ENCODE data around the gene PDCD1LG2. TPM values are rescaled to one million over a fixed set of nuclear protein-coding genes. Genes with fewer than 3 reads are reported as not detected.

PDCD1LG2 gene
- total and polyA plus RNA-seq, 2 donors = 3.4 to 8.2 TPM

GRCh38 chr9:5509573-5509972 lies 758 bp upstream of the PDCD1LG2 start:
- no peak for DNase-seq (ENCODE audit: low read depth in 6 of 9, low spot score in 9 of 9)
- peak overlapping the region in 1 of 2 donors; percentile 17 for H3K27ac ChIP-seq (ENCODE audit: low read depth in 1 of 2, low read length in 1 of 2)
- 97% methylated on average over 2 of the region's 2 CpGs for WGBS
- no peaks in the 10 kb centered on the region for H3K36me3 ChIP-seq (ENCODE audit: control insufficient read depth in 2 of 2, insufficient read depth in 2 of 2, low read length in 1 of 2)
- no peaks in the 10 kb centered on the region for H3K27me3 ChIP-seq (ENCODE audit: control insufficient read depth in 2 of 2, insufficient read depth in 1 of 2, low read length in 1 of 2)
- H3K4me3 ChIP-seq (ENCODE audit: low read length in 2 of 2) = no peak overlapping the region
- no peaks in the 10 kb centered on the region for H3K9me3 ChIP-seq (ENCODE audit: control insufficient read depth in 2 of 2, insufficient read depth in 1 of 2, low read length in 1 of 2)
- no peaks in the 10 kb centered on the region for H3K4me1 ChIP-seq (ENCODE audit: control insufficient read depth in 2 of 2, insufficient read depth in 2 of 2, low read length in 2 of 2)

- no peaks in the 10 kb centered on the region for H3K27me3 ChIP-seq (ENCODE audit: control insufficient read depth in 2 of 2, insufficient read depth in 1 of 2, low read length in 1 of 2)
- no peak for DNase-seq (ENCODE audit: low read depth in 6 of 9, low spot score in 9 of 9)
- peak overlapping the region in 1 of 2 donors; percentile 9 for H3K4me3 ChIP-seq (ENCODE audit: low read length in 2 of 2)
- no peaks in the 10 kb centered on the region for H3K4me1 ChIP-seq (ENCODE audit: control insufficient read depth in 2 of 2, insufficient read depth in 2 of 2, low read length in 2 of 2)
- WGBS = 97% methylated on average over 3 of the region's 3 CpGs
- H3K36me3 ChIP-seq (ENCODE audit: control insufficient read depth in 2 of 2, insufficient read depth in 2 of 2, low read length in 1 of 2) = no peaks in the 10 kb centered on the region
- peak overlapping the region in 1 of 2 donors; percentile 30 for H3K27ac ChIP-seq (ENCODE audit: low read depth in 1 of 2, low read length in 1 of 2)
- H3K9me3 ChIP-seq (ENCODE audit: control insufficient read depth in 2 of 2, insufficient read depth in 1 of 2, low read length in 1 of 2) = no peaks in the 10 kb centered on the region
Measured at GRCh38 chr9:5510989-5511388, 658 bp downstream of the PDCD1LG2 start.

GRCh38 chr9:5511476-5511875 lies 1.1 kb downstream of the PDCD1LG2 start:
- no peaks in the 10 kb centered on the region for H3K27me3 ChIP-seq (ENCODE audit: control insufficient read depth in 2 of 2, insufficient read depth in 1 of 2, low read length in 1 of 2)
- no peak overlapping the region for H3K27ac ChIP-seq (ENCODE audit: low read depth in 1 of 2, low read length in 1 of 2)
- no peak overlapping the region for H3K4me3 ChIP-seq (ENCODE audit: low read length in 2 of 2)
- no peak for DNase-seq (ENCODE audit: low read depth in 6 of 9, low spot score in 9 of 9)
- no peaks in the 10 kb centered on the region for H3K36me3 ChIP-seq (ENCODE audit: control insufficient read depth in 2 of 2, insufficient read depth in 2 of 2, low read length in 1 of 2)
- no peaks in the 10 kb centered on the region for H3K9me3 ChIP-seq (ENCODE audit: control insufficient read depth in 2 of 2, insufficient read depth in 1 of 2, low read length in 1 of 2)
- no peaks in the 10 kb centered on the region for H3K4me1 ChIP-seq (ENCODE audit: control insufficient read depth in 2 of 2, insufficient read depth in 2 of 2, low read length in 2 of 2)
- 83% methylated on average over 1 of the region's 1 CpG for WGBS

GRCh38 chr9:5511935-5512580 lies 1.7 kb downstream of the PDCD1LG2 start:
- Histone ChIP-seq H3K36me3 (ENCODE audit: control insufficient read depth in 2 of 2, insufficient read depth in 2 of 2, low read length in 1 of 2) (no peaks in the 10 kb centered on the region), H3K4me3 (ENCODE audit: low read length in 2 of 2) (no peak overlapping the region), H3K4me1 (ENCODE audit: control insufficient read depth in 2 of 2, insufficient read depth in 2 of 2, low read length in 2 of 2) (no peaks in the 10 kb centered on the region), H3K9me3 (ENCODE audit: control insufficient read depth in 2 of 2, insufficient read depth in 1 of 2, low read length in 1 of 2) (no peaks in the 10 kb centered on the region), H3K27ac (ENCODE audit: low read depth in 1 of 2, low read length in 1 of 2) (no peak overlapping the region), H3K27me3 (ENCODE audit: control insufficient read depth in 2 of 2, insufficient read depth in 1 of 2, low read length in 1 of 2) (no peaks in the 10 kb centered on the region)
- WGBS = 94% methylated on average over 6 of the region's 6 CpGs
- no peak for DNase-seq (ENCODE audit: low read depth in 6 of 9, low spot score in 9 of 9)

- no peak for DNase-seq (ENCODE audit: low read depth in 6 of 9, low spot score in 9 of 9)
- WGBS = 95% methylated on average over 2 of the region's 2 CpGs
- Histone ChIP-seq H3K36me3 (ENCODE audit: control insufficient read depth in 2 of 2, insufficient read depth in 2 of 2, low read length in 1 of 2) (no peaks in the 10 kb centered on the region), H3K27ac (ENCODE audit: low read depth in 1 of 2, low read length in 1 of 2) (no peak overlapping the region), H3K4me3 (ENCODE audit: low read length in 2 of 2) (no peak overlapping the region), H3K27me3 (ENCODE audit: control insufficient read depth in 2 of 2, insufficient read depth in 1 of 2, low read length in 1 of 2) (no peaks in the 10 kb centered on the region), H3K9me3 (ENCODE audit: control insufficient read depth in 2 of 2, insufficient read depth in 1 of 2, low read length in 1 of 2) (no peaks in the 10 kb centered on the region), H3K4me1 (ENCODE audit: control insufficient read depth in 2 of 2, insufficient read depth in 2 of 2, low read length in 2 of 2) (no peaks in the 10 kb centered on the region)
Measured at GRCh38 chr9:5512658-5513452, 2.5 kb downstream of the PDCD1LG2 start.

- no peaks in the 10 kb centered on the region for H3K27me3 ChIP-seq (ENCODE audit: control insufficient read depth in 2 of 2, insufficient read depth in 1 of 2, low read length in 1 of 2)
- H3K4me1 ChIP-seq (ENCODE audit: control insufficient read depth in 2 of 2, insufficient read depth in 2 of 2, low read length in 2 of 2) = no peaks in the 10 kb centered on the region
- no peak overlapping the region for H3K4me3 ChIP-seq (ENCODE audit: low read length in 2 of 2)
- 97% methylated on average over 2 of the region's 2 CpGs for WGBS
- H3K36me3 ChIP-seq (ENCODE audit: control insufficient read depth in 2 of 2, insufficient read depth in 2 of 2, low read length in 1 of 2) = no peaks in the 10 kb centered on the region
- no peaks in the 10 kb centered on the region for H3K9me3 ChIP-seq (ENCODE audit: control insufficient read depth in 2 of 2, insufficient read depth in 1 of 2, low read length in 1 of 2)
- DNase-seq (ENCODE audit: low read depth in 6 of 9, low spot score in 9 of 9) = no peak
- H3K27ac ChIP-seq (ENCODE audit: low read depth in 1 of 2, low read length in 1 of 2) = no peak overlapping the region
Measured at GRCh38 chr9:5513966-5514616, 3.8 kb downstream of the PDCD1LG2 start.

- H3K27me3 ChIP-seq (ENCODE audit: control insufficient read depth in 2 of 2, insufficient read depth in 1 of 2, low read length in 1 of 2) = no peaks in the 10 kb centered on the region
Measured at GRCh38 chr9:5514617-5515260, 4.4 kb downstream of the PDCD1LG2 start.

GRCh38 chr9:5515261-5515650 lies 4.9 kb downstream of the PDCD1LG2 start:
- Histone ChIP-seq H3K9me3 (ENCODE audit: control insufficient read depth in 2 of 2, insufficient read depth in 1 of 2, low read length in 1 of 2) (no peaks in the 10 kb centered on the region), H3K4me3 (ENCODE audit: low read length in 2 of 2) (no peak overlapping the region), H3K27ac (ENCODE audit: low read depth in 1 of 2, low read length in 1 of 2) (no peak overlapping the region), H3K27me3 (ENCODE audit: control insufficient read depth in 2 of 2, insufficient read depth in 1 of 2, low read length in 1 of 2) (no peaks in the 10 kb centered on the region), H3K4me1 (ENCODE audit: control insufficient read depth in 2 of 2, insufficient read depth in 2 of 2, low read length in 2 of 2) (no peaks in the 10 kb centered on the region), H3K36me3 (ENCODE audit: control insufficient read depth in 2 of 2, insufficient read depth in 2 of 2, low read length in 1 of 2) (no peaks in the 10 kb centered on the region)
- no peak for DNase-seq (ENCODE audit: low read depth in 6 of 9, low spot score in 9 of 9)
- WGBS = 94% methylated on average over 4 of the region's 4 CpGs

More at GRCh38 chr9:5514617-5515260, 4.4 kb downstream of the PDCD1LG2 start:
- DNase-seq (ENCODE audit: low read depth in 6 of 9, low spot score in 9 of 9) = no peak
- Histone ChIP-seq H3K4me1 (ENCODE audit: control insufficient read depth in 2 of 2, insufficient read depth in 2 of 2, low read length in 2 of 2) (no peaks in the 10 kb centered on the region), H3K27ac (ENCODE audit: low read depth in 1 of 2, low read length in 1 of 2) (no peak overlapping the region), H3K36me3 (ENCODE audit: control insufficient read depth in 2 of 2, insufficient read depth in 2 of 2, low read length in 1 of 2) (no peaks in the 10 kb centered on the region), H3K9me3 (ENCODE audit: control insufficient read depth in 2 of 2, insufficient read depth in 1 of 2, low read length in 1 of 2) (no peaks in the 10 kb centered on the region), H3K4me3 (ENCODE audit: low read length in 2 of 2) (no peak overlapping the region)
- 96% methylated on average over 6 of the region's 6 CpGs for WGBS
